SHP77 (cell line): Measurements from ENCODE around the gene APOL1.
A peak's percentile ranks its signal among the peaks of the same experiment; 100 is the strongest.
"Not testable (repeated sequence)": the region's sequence is repeated elsewhere in the genome, so short reads cannot be mapped to it uniquely, and the experiment has no call there.

Source experiments
- DNase-seq, 2 experiments: peaks; one replicate each; lab custom pipeline; 2025; lab: John Stamatoyannopoulos, UW

Gene APOL1

GRCh38 chr22:36252754-36253522 lies at the start of gene APOL1:
Gene APOL1 (plus strand): TSS chr22:36253133. CDS start chr22:36254956, 1,823 bp downstream.
- no peak for DNase-seq

GRCh38 chr22:36203441-36203840 lies 49.5 kb upstream of the APOL1 start:
- DNase-seq: not testable (repeated sequence)

- no peak for DNase-seq
Observed at GRCh38 chr22:36204001-36204631, 48.8 kb upstream of the APOL1 start.

- no peak for DNase-seq
Observed at GRCh38 chr22:36204632-36205015, 48.3 kb upstream of the APOL1 start.

GRCh38 chr22:36205573-36205972 lies 47.4 kb upstream of the APOL1 start:
- DNase-seq: not testable (repeated sequence)

GRCh38 chr22:36206255-36206654 lies 46.7 kb upstream of the APOL1 start:
- DNase-seq: no peak

GRCh38 chr22:36208162-36208765 lies 44.7 kb upstream of the APOL1 start:
- no peak for DNase-seq

GRCh38 chr22:36208914-36209313 lies 44.0 kb upstream of the APOL1 start:
- no peak for DNase-seq

GRCh38 chr22:36209488-36209908 lies 43.4 kb upstream of the APOL1 start:
- DNase-seq: not testable (repeated sequence)

GRCh38 chr22:36210224-36210623 lies 42.7 kb upstream of the APOL1 start:
- DNase-seq: no peak

GRCh38 chr22:36211237-36211861 lies 41.6 kb upstream of the APOL1 start:
- peak; percentile 24 to 37 for DNase-seq

GRCh38 chr22:36212901-36213300 lies 40.0 kb upstream of the APOL1 start:
- DNase-seq: no peak

GRCh38 chr22:36213586-36213985 lies 39.3 kb upstream of the APOL1 start:
- no peak for DNase-seq

- DNase-seq: no peak
Observed at GRCh38 chr22:36215981-36216380, 37.0 kb upstream of the APOL1 start.

GRCh38 chr22:36218648-36219193 lies 34.2 kb upstream of the APOL1 start:
- DNase-seq: no peak

GRCh38 chr22:36220451-36220921 lies 32.4 kb upstream of the APOL1 start:
- DNase-seq: peak; percentile 68 to 77

GRCh38 chr22:36221799-36222751 lies 30.9 kb upstream of the APOL1 start:
- DNase-seq: peak; percentile 24 to 42

GRCh38 chr22:36222887-36223450 lies 30.0 kb upstream of the APOL1 start:
- no peak for DNase-seq

- DNase-seq: no peak
Observed at GRCh38 chr22:36223504-36223903, 29.4 kb upstream of the APOL1 start.

- no peak for DNase-seq
Observed at GRCh38 chr22:36224245-36224644, 28.7 kb upstream of the APOL1 start.
